Effector memory CD4-positive, alpha-beta T cell (primary cell): ENCODE measurements around the gene KLF9.

Source experiments
- DNase-seq, 3 donors: peaks; one replicate each; pipeline ENCODE4 v3.0.0-alpha.2; 2020
- H3K27ac ChIP-seq: 2 replicates; pipeline ENCODE4 v1.7.0; 2013; ENCODE audit warnings: mild to moderate bottlenecking, low read length, moderate library complexity; ENCODE audit not compliant: insufficient read depth, poor library complexity, severe bottlenecking
- H3K27me3 ChIP-seq: replicated peaks from 2 replicates; pipeline ENCODE4 v1.7.0; 2013; ENCODE audit warnings: mild to moderate bottlenecking, low read length; ENCODE audit not compliant: insufficient read depth, control insufficient read depth, poor library complexity, severe bottlenecking
- H3K36me3 ChIP-seq: 2 replicates; pipeline ENCODE4 v1.7.0; 2013; ENCODE audit warnings: mild to moderate bottlenecking, low read length, moderate library complexity; ENCODE audit not compliant: control insufficient read depth, insufficient read depth
- H3K4me1 ChIP-seq: 2 replicates; pipeline ENCODE4 v1.7.0; 2013; ENCODE audit warnings: low read length, mild to moderate bottlenecking; ENCODE audit not compliant: control insufficient read depth, insufficient read depth, poor library complexity, severe bottlenecking
- H3K4me3 ChIP-seq: 2 replicates; pipeline ENCODE4 v1.7.0; 2013; ENCODE audit warnings: low read length, low read depth, mild to moderate bottlenecking; ENCODE audit not compliant: insufficient read depth, poor library complexity, severe bottlenecking
- H3K9me3 ChIP-seq: 2 replicates; pipeline ENCODE4 v1.7.0; 2013; ENCODE audit warnings: mild to moderate bottlenecking, low read length, moderate library complexity; ENCODE audit not compliant: control insufficient read depth

KLF9 gene

GRCh38 chr9:70444904-70445303 is 30.4 kb upstream of the KLF9 start:
- Histone ChIP-seq H3K4me1 (no peaks in the 10 kb centered on the region), H3K4me3 (no peak overlapping the region), H3K9me3 (no peaks in the 10 kb centered on the region), H3K27me3 (no peaks in the 10 kb centered on the region), H3K27ac (no peak overlapping the region), H3K36me3 (no peaks in the 10 kb centered on the region)
- DNase-seq = no peak

DNA sequence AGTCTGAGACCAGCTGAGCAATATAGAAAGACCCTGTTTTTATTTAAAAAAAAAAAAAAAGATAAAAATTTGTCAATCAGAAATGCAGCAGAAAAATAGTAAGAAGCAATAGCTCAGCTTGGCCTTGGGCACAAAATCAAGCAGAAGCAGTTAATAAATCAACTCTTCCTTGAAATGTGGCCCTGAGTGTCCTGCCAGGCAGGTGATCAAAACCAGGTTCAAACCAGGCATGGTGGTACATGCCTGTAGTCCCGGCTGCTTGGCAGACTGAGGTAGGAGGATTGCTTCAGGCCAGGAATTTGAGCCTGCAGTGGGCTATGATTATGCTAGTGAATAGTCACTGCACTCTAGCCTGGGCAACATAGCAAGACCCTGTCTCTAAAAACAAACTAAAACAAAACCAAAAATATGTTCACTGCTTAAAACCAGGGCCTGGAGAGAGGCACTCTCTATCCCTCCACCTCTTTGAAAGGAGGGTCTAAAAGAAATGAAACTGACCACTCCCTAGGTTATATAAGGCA is 27.9 kb upstream of the KLF9 start:
- no peak for DNase-seq
- Histone ChIP-seq H3K36me3 (no peaks in the 10 kb centered on the region), H3K9me3 (no peaks in the 10 kb centered on the region), H3K4me1 (no peaks in the 10 kb centered on the region), H3K27me3 (no peaks in the 10 kb centered on the region), H3K27ac (no peak overlapping the region), H3K4me3 (no peak overlapping the region)

DNA sequence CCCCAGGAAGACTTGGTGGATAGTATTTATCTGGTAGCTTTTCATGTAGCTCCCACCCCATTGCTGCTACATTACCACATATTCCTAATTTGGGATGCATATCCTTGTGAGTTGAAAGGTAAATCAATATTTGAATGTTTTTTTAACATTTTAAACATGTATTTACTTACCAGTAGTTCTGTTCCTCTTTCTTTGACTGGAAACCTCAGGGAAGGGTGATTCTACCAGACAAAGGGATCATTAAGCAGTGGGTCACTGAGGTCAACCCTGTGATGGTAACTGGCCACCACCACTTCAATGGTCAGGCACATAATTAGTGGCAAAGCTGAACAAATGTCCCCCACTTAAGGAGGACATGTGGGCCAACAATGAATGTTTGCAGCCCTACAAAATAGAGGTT is 27.2 kb upstream of the KLF9 start:
- H3K27me3 ChIP-seq = no peaks in the 10 kb centered on the region
- H3K4me3 ChIP-seq = no peak overlapping the region
- H3K36me3 ChIP-seq = no peaks in the 10 kb centered on the region
- no peak for DNase-seq
- no peaks in the 10 kb centered on the region for H3K4me1 ChIP-seq
- no peaks in the 10 kb centered on the region for H3K9me3 ChIP-seq
- H3K27ac ChIP-seq = no peak overlapping the region

DNA sequence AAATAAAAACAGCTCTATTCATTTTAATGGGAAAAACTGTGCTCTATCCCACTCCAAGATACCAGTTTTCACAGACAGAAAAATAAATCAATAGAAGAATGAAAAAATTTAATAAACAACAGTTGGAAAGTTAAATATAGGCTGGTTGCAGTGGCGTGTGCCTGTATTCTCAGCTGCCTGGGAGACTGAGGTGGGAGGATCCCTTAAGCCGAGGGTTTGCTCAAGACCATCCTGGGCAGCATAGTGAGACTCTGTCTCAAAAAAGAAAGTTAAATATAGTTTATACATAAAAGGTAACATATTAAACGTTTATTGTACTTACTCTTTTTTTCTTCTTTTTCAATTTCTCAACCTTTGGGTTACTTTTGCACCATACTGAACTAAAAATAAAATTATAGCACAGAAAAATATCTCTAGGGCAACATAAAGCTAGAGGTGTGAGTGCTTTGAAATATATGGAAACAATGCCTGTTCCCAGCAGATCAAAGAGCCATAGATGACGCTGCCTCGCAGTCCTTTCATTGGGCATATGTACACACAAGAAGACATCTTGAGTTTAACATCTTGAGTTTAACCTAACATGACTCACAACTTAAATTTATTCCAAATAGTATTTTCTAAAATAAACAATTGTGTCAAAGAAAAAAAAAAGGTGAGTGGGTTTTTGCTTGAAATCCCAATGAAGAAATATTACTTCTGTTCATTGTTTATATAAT is 25.7 kb upstream of the KLF9 start:
- Histone ChIP-seq H3K4me3 (no peak overlapping the region), H3K4me1 (no peaks in the 10 kb centered on the region), H3K27me3 (no peaks in the 10 kb centered on the region), H3K9me3 (no peaks in the 10 kb centered on the region), H3K27ac (no peak overlapping the region), H3K36me3 (no peaks in the 10 kb centered on the region)
- no peak for DNase-seq

DNA sequence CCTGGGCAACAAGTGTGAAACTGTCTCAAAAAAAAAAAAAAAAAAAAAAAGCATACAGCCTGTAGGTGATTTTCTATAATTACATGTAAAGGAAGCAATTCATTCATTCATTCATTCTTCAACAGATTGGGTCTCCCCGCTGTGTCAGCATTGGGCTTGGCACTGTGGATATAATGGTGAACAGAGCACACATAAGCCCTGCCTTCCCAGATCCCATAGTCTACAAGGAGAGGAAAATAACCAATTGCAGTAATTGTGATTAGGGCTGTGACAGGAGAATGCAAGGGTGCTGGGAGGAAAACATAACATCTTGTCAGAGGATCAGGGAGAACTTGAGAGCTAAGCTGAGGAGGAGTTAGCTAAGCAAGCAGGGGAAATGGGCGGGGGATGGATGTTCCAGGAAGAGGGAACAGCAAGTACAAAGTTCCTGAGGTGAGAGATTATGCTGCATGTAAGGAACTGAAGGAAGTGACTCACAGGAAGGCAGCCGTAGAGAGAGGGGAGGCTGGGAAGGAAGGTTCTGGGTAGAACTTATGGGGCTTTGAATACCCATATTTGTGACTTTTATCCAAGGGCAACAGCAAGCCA is 24.0 kb upstream of the KLF9 start:
- H3K4me1 ChIP-seq = no peaks in the 10 kb centered on the region
- no peaks in the 10 kb centered on the region for H3K9me3 ChIP-seq
- H3K36me3 ChIP-seq = no peaks in the 10 kb centered on the region
- no peak overlapping the region for H3K4me3 ChIP-seq
- no peak for DNase-seq
- H3K27ac ChIP-seq = no peak overlapping the region
- H3K27me3 ChIP-seq = no peaks in the 10 kb centered on the region

DNA sequence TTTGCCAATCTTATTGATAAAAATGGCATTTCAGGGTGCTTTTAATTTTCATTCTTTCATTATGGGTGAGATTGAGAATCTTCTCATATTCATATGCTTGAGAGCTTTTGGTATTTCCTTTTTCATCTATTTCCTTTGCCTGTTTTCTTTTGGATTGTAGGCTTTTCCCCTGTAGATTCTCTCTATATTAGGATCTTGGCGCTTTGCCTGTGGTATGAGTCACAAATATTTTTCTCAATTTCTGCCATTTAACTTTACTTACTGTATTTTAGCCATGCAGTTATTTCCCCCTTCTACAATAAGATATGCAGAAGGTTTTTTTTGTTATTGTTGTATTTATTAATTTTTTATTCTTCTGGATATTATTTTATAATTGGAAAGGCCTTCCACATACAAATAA is 21.5 kb upstream of the KLF9 start:
- Histone ChIP-seq H3K9me3 (no peaks in the 10 kb centered on the region), H3K27me3 (no peaks in the 10 kb centered on the region), H3K27ac (no peak overlapping the region), H3K4me3 (no peak overlapping the region), H3K36me3 (no peaks in the 10 kb centered on the region), H3K4me1 (no peaks in the 10 kb centered on the region)
- no peak for DNase-seq

GRCh38 chr9:70429899-70430298 is 15.4 kb upstream of the KLF9 start:
- DNase-seq = no peak
- Histone ChIP-seq H3K27me3 (no peaks in the 10 kb centered on the region), H3K36me3 (no peaks in the 10 kb centered on the region), H3K4me3 (no peak overlapping the region), H3K27ac (no peak overlapping the region), H3K4me1 (no peaks in the 10 kb centered on the region), H3K9me3 (no peaks in the 10 kb centered on the region)

DNA sequence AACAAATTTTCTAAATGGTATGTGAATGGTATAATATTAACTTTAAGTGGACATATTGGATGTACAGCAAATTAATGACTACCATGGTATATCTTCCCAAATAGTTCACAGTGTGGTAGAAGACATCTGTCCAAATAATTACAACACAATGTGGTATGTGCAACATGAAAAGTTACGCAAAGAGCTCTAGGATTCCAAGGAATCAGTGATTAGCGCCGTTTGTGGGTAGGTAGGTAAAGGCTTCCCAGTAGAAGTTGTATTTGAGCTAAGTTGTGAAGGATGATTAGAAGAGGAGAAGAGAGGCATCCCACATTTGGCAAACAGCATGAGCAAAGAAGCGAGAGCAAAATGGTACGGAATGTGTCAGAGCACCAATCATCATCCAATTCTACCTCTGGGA is 14.3 kb upstream of the KLF9 start:
- H3K4me3 ChIP-seq = no peak overlapping the region
- DNase-seq = no peak
- H3K27ac ChIP-seq = no peak overlapping the region
- no peaks in the 10 kb centered on the region for H3K4me1 ChIP-seq
- no peaks in the 10 kb centered on the region for H3K36me3 ChIP-seq
- no peaks in the 10 kb centered on the region for H3K27me3 ChIP-seq
- H3K9me3 ChIP-seq = no peaks in the 10 kb centered on the region

DNA sequence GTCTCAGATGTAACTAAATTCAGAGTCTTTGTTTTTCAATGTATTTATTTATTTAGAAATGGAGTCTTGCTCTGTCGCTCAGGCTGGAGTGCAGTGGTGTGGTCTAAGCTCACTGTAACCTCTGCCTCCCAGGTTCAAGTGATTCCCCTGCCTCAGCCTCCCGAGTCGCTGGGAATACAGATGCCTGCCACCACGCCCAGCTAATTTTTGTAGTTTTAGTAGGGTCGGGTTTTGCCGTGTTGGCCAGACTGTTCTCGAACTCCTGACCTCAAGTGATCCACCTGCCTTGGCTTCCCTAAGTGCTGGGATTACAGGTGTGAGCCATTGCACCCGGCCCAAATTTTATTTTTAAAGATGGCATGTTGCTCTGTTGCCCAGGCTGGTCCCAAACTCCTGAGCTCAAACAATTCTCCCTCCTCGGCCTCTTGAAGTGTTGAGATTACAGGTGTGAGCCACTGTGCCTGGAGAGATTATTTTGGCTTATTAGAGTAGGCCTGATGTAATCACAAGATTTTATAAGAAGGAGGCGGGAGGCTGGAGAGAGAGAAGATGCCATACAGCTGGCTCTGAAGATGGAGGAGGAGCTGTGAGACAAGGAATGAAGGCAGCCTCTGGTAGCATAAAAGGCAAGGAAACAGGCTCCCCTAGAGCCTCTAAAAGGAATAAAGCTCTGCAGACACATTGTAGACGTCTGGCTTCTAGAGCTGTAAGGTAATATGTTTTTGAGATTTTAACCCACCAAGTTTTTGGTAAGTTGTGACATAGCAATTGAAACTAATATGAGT is 12.9 kb upstream of the KLF9 start:
- no peak overlapping the region for H3K4me3 ChIP-seq
- no peak overlapping the region for H3K27ac ChIP-seq
- no peak for DNase-seq
- no peaks in the 10 kb centered on the region for H3K36me3 ChIP-seq
- no peaks in the 10 kb centered on the region for H3K27me3 ChIP-seq
- no peaks in the 10 kb centered on the region for H3K4me1 ChIP-seq
- H3K9me3 ChIP-seq = no peaks in the 10 kb centered on the region

DNA sequence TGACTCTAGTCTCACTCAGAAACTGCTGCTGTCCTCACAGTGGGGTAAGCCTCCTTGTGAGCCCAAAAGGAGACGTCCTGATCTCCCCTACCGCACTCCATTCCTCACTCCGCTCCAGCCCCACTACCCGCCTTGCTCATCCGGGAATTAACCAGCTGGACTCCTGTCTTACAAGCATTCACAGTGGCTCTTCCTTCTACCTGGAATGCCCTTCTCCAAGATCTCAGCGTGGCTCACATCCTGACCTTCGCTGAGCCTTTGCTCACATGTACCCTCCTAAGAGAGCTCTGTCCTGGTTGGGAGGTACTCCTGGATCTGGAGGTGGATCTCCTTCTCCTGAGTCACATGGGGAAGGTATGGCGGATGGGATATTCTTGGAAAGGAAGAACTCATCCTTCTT is 10.7 kb upstream of the KLF9 start:
- no peaks in the 10 kb centered on the region for H3K27me3 ChIP-seq

More for the DNA sequence above, 10.7 kb upstream of the KLF9 start:
- peaks cover 15% of the 10 kb centered on the region for H3K4me1 ChIP-seq
- no peak overlapping the region for H3K4me3 ChIP-seq
- no peaks in the 10 kb centered on the region for H3K36me3 ChIP-seq
- no peak overlapping the region for H3K27ac ChIP-seq
- no peaks in the 10 kb centered on the region for H3K9me3 ChIP-seq
- no peak for DNase-seq
